ENCODE measurements around the gene TYW1. TPM values are rescaled to one million over a fixed set of nuclear protein-coding genes. Genes with fewer than 3 reads are reported as not detected.
"Not testable (repeated sequence)": the region's sequence is repeated elsewhere in the genome, so short reads cannot be mapped to it uniquely, and the experiment has no call there.

Gene TYW1
- total RNA-seq, 2 experiments from 2014 or later: 16.6 to 17.5 TPM

- H3K9me3 Mint-ChIP-seq; intact Hi-C loops (cut with micrococcal nuclease); POLR2A ChIA-PET; ATAC-seq; H3K27me3 Mint-ChIP-seq; H3K4me3 Mint-ChIP-seq; DNase-seq: not testable (repeated sequence)
- CTCF ChIA-PET: interaction anchor here (1.8 kb wide), 1 partner anchor 163 kb away, joined by 6 read pairs; no protein-coding TSS in a partner anchor
- Mint-ChIP-seq H3K27ac (peak overlapping the region; percentile 46), H3K4me1 (ENCODE audit: low read depth) (peaks cover 25% of the 10 kb centered on the region), H3K36me3 (ENCODE audit: low read depth) (peaks cover 24% of the 10 kb centered on the region)
- TF ChIP-seq CTCF (IDR thresholded peaks at IDR 0.05): peak; percentile 41
Measured at GRCh38 chr7:67000601-67001258, 4.1 kb downstream of the TYW1 start.

- intact Hi-C loops (cut with micrococcal nuclease): not testable (repeated sequence)
Measured at GRCh38 chr7:67004145-67004544, 7.5 kb downstream of the TYW1 start.

GRCh38 chr7:67006965-67007364 lies 10.3 kb downstream of the TYW1 start:
- Mint-ChIP-seq H3K4me1 (ENCODE audit: low read depth) (peaks cover 14% of the 10 kb centered on the region), H3K27me3 (no peaks in the 10 kb centered on the region), H3K4me3 (no peak overlapping the region), H3K36me3 (ENCODE audit: low read depth) (peaks cover 34% of the 10 kb centered on the region), H3K27ac (no peak overlapping the region), H3K9me3 (no peaks in the 10 kb centered on the region)
- no peak for TF ChIP-seq CTCF (IDR thresholded peaks at IDR 0.05)
- intact Hi-C loops (cut with micrococcal nuclease): no loop called here
- ChIA-PET POLR2A (interaction anchor here (0.9 kb wide), 1 partner anchor 12 kb away, joined by 3 read pairs; the partner anchor contains the start of gene SBDS), CTCF (no interaction called here)
- DNase-seq: no peak
- no peak for ATAC-seq

More at GRCh38 chr7:67004145-67004544, 7.5 kb downstream of the TYW1 start:
- H3K36me3 Mint-ChIP-seq (ENCODE audit: low read depth): peaks cover 36% of the 10 kb centered on the region
- H3K27me3 Mint-ChIP-seq, H3K4me3 Mint-ChIP-seq, ATAC-seq, H3K27ac Mint-ChIP-seq, CTCF ChIA-PET, H3K9me3 Mint-ChIP-seq, DNase-seq: not testable (repeated sequence)
- H3K4me1 Mint-ChIP-seq (ENCODE audit: low read depth): peaks cover 16% of the 10 kb centered on the region
- POLR2A ChIA-PET: interaction anchor here (0.6 kb wide), 1 partner anchor 377 kb away, joined by 3 read pairs; no protein-coding TSS in a partner anchor

GRCh38 chr7:67008260-67008659 lies 11.6 kb downstream of the TYW1 start:
- no peak for TF ChIP-seq CTCF (IDR thresholded peaks at IDR 0.05)
- H3K9me3 Mint-ChIP-seq: no peaks in the 10 kb centered on the region
- DNase-seq: no peak
- CTCF ChIA-PET: no interaction called here
- ATAC-seq: no peak
- H3K4me1 Mint-ChIP-seq (ENCODE audit: low read depth): peaks cover 7% of the 10 kb centered on the region
- no peaks in the 10 kb centered on the region for H3K27me3 Mint-ChIP-seq
- intact Hi-C loops (cut with micrococcal nuclease): no loop called here
- H3K36me3 Mint-ChIP-seq (ENCODE audit: low read depth): peaks cover 32% of the 10 kb centered on the region
- H3K27ac Mint-ChIP-seq: no peak overlapping the region
- H3K4me3 Mint-ChIP-seq: no peak overlapping the region
- POLR2A ChIA-PET: interaction anchor here (0.5 kb wide), 1 partner anchor 294 kb away, joined by 6 read pairs; no protein-coding TSS in a partner anchor

GRCh38 chr7:67009677-67010076 lies 13.0 kb downstream of the TYW1 start:
- CTCF ChIA-PET; H3K27ac Mint-ChIP-seq; H3K4me1 Mint-ChIP-seq (ENCODE audit: low read depth); H3K4me3 Mint-ChIP-seq; DNase-seq; ATAC-seq; POLR2A ChIA-PET; intact Hi-C loops (cut with micrococcal nuclease); H3K27me3 Mint-ChIP-seq; H3K9me3 Mint-ChIP-seq: not testable (repeated sequence)
- H3K36me3 Mint-ChIP-seq (ENCODE audit: low read depth): peaks cover 33% of the 10 kb centered on the region

GRCh38 chr7:67014076-67014622 lies 17.5 kb downstream of the TYW1 start:
- CTCF ChIA-PET: interaction anchor here (0.9 kb wide), 1 partner anchor 26 kb away, joined by 3 read pairs; no protein-coding TSS in a partner anchor
- H3K27me3 Mint-ChIP-seq; intact Hi-C loops (cut with micrococcal nuclease); H3K9me3 Mint-ChIP-seq; H3K27ac Mint-ChIP-seq; H3K4me3 Mint-ChIP-seq; DNase-seq; H3K4me1 Mint-ChIP-seq (ENCODE audit: low read depth); POLR2A ChIA-PET; ATAC-seq: not testable (repeated sequence)
- peaks cover 24% of the 10 kb centered on the region for H3K36me3 Mint-ChIP-seq (ENCODE audit: low read depth)

- H3K36me3 Mint-ChIP-seq (ENCODE audit: low read depth): peaks cover 37% of the 10 kb centered on the region
- ATAC-seq; H3K4me3 Mint-ChIP-seq; H3K27me3 Mint-ChIP-seq; CTCF ChIA-PET; DNase-seq; intact Hi-C loops (cut with micrococcal nuclease); H3K4me1 Mint-ChIP-seq (ENCODE audit: low read depth); H3K27ac Mint-ChIP-seq; H3K9me3 Mint-ChIP-seq; POLR2A ChIA-PET: not testable (repeated sequence)
Measured at GRCh38 chr7:67017971-67018370, 21.3 kb downstream of the TYW1 start.
